NCI-H1694 (cell line): ENCODE measurements around the gene PAMR1.
"Not testable (repeated sequence)": the region's sequence is repeated elsewhere in the genome, so short reads cannot be mapped to it uniquely, and the experiment has no call there.

Experiments
- DNase-seq: peaks from one replicate; lab custom pipeline; 2025; lab: John Stamatoyannopoulos, UW

The PAMR1 gene, protein sequence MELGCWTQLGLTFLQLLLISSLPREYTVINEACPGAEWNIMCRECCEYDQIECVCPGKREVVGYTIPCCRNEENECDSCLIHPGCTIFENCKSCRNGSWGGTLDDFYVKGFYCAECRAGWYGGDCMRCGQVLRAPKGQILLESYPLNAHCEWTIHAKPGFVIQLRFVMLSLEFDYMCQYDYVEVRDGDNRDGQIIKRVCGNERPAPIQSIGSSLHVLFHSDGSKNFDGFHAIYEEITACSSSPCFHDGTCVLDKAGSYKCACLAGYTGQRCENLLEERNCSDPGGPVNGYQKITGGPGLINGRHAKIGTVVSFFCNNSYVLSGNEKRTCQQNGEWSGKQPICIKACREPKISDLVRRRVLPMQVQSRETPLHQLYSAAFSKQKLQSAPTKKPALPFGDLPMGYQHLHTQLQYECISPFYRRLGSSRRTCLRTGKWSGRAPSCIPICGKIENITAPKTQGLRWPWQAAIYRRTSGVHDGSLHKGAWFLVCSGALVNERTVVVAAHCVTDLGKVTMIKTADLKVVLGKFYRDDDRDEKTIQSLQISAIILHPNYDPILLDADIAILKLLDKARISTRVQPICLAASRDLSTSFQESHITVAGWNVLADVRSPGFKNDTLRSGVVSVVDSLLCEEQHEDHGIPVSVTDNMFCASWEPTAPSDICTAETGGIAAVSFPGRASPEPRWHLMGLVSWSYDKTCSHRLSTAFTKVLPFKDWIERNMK

DNA sequence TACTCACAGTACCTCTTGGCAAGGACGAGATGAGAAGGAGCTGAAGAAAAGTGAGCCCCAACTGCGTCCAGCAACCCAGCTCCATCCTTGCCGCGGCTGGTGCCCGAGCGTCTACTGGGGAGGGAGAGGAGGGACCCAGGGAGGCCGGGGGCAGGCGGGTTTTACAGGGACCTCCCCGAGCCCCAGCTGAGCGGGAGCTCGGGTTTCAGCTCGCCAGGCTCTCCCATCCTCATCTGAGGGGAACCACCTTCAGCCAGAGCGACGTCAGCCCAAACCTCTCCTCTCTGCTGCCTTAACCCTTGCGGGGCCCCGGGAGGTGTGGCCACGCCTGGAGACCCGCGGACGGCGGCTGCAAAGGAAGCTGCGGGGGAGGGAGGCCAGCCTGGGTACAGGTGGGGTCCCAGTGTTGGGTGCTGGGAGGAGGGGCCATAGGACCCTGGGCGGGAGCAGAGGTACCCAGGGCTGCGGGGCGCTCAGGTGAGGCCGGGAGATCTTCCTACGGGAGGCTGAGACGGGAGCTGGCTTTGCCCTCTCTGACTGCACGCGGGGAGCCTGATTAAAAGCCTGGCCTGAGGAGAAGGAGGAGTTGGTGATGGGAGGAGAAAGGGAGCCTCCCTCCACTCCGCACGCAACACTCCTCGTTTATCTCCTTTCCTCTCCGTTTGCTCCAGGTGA lies at the start of gene PAMR1:
Gene PAMR1 (minus strand): TSS at position 116 of the 675 bp plus-strand sequence. CDS start 31 bp downstream, at position 85.
- no peak for DNase-seq

DNA sequence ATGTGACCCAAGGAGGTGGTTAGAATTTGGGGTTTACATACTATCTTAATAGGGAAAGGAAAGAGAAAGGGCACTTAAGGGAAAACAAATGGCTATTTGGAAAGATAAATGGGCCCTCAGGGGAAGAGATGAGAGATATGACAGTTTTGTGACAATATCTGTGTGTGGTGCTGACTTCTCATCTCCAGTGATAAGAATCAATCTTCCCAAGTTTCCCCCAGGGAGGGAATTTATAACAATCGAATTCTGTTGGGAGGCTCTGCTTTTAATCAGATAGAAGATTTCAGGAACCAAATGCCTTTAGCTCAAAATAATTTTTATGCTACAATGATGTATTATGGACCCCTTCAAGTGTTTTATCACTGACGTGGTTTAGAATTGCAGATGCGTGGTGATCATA lies 46.3 kb upstream of the PAMR1 start:
- no peak for DNase-seq

DNA sequence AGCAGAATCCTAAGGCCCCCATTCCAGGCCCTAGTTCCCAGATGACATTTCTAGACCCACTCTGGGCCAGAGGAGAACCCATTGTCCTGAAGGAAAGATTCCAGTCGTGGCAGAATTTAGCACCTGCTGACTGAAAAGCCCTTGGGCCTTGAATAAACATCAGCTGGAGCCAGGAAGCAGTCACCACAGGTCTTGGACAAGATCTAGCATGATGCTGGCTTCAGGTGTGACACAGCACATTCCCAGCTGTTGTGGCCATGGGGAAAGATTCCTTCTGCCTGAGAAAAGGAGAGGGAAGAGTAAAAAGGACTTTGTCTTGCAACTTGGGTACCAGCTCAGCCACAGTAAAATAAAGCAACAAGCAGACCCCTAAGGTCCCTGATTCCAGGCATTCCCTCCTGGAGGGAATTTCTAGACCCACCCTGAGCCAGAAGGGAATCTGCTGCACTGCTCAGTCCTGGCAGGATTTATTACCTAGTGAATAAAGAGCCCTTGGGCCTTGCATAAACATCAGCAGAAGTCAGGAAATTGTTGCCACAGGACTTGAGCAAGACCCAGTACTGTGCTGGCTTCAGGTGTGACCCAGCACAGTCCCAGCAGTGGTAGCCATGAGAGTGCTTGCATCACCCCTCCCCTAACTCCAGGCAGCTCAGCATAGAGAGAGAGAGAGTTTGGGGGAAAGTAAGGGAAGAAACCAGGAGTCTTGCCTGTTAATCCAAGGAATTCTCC lies 42.5 kb upstream of the PAMR1 start:
- DNase-seq = no peak

DNA sequence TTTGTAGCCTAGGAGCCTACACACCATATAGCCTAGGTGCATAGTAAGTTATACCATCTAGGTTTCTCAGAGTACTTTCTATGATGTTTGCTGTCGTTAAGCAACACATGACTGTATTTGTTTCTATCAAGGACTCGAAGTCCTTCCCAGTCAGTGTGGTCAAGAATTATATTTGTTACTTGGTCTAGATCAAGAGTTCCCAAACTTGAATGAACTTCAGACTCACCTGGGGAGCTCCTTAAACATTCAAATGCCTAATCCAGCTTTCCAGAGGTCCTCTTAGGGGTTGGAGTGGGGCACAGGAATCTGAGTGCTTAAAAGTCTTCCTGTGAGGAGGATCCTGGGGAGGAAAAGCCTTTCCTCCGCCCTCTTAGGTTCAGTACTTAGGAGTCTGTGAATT lies 41.5 kb upstream of the PAMR1 start:
- no peak for DNase-seq

DNA sequence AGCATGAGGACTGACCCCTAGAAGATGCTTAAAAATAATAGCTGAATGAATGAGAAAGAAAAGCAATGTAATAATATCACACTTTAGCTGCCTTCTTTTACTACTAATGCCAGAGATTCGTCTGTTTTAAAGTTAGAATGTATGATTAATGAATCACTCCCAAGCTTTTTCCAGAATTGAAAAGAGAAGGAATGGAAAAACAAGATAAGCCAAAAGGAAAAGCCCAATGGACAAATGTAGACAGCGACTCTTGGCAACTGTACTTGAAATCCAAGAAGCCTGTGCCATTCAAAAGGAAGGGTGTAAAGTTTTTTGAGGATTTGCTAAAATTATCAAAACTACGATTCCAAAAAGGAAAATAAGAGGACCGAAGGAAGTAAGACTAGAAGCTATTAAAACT lies 40.8 kb upstream of the PAMR1 start:
- DNase-seq = no peak

DNA sequence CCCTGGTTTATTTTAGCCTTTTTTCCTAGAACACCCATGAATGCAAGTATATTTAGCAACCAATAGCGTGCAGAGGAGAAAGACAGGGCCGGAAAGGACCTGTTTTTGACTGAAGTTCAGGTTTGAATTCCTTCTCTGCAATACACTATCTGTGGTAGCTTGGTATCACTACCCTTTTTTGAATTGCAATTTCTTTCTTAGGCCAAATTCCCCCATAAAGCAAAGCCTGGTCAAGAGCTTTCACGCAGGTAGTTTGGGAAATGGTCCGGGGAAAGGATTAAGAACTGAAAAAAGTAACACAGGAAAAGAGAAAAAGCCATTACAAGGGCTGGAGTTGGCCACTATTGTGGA lies 38.8 kb upstream of the PAMR1 start:
- DNase-seq = no peak

DNA sequence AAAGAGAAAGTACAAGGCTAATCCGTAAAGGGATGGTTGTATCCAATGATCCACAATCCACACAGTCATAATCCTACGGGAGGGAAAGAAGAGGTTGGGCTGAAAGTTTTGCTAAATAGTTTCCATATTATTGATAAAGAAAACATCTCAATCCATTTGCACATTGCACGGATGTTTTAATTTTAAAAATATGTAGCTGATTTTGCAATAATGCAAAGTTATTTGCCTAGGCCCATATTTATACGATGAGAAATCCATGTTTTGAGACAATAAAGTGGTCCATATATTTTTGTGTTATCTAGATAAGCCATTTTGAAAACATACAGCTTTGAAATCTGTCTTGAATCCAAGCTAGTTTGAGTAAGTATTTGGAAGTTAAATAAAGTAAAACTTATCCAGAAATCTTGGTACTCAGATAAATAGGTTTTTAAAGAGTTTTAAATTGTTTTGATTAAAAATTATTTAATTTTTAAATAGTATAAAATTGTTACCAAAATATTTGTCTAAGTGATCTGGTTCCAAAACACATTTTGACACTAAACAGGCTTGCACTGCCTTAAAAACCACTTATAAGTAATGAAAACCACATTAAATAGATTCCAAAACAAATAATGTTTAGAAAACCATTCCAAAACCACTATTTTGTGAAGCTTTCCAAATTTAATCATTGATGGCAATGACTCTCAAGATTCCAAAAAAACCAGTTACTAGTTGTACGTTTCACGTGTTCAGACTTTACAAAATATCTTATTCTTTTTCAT lies 38.2 kb upstream of the PAMR1 start:
- DNase-seq = no peak

DNA sequence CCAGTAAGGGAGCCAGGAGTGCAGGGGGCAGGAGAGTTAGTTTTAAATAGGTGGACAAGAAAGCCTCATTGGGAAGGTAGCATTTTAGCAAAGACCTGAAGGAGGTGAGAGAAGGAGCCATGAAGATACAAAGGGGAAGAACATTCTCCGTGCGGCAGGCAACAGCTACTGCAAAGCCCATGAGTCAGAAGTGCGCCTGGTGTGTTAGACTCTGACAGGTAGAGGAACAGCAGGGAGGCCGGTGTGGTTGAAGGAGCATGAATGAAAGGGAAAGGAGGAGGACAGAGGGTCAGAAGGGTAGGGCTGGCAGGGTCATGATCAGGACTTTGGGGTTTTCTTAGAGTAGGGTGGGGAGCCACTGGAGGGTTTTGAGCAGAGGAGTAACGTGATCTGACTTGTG lies 34.5 kb upstream of the PAMR1 start:
- no peak for DNase-seq

DNA sequence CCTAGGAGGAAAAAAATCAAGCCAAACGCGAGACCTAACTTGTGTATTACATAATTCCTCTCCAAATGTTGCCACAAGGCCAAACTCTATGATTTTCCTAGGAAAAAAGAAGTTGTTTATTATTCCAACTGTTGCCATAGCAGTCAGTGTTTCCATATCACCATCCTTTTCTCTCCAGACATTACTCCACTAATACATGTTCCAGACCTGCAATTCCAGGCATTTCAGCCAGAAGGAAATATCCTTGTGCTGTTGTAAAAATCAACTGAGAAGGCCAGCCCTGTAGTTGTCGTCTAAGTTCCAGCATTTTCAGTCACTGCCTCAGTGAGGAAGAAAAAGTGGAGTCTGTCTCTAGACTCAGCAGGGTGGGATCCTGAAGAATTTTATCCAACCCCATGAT lies 33.1 kb upstream of the PAMR1 start:
- DNase-seq = no peak

DNA sequence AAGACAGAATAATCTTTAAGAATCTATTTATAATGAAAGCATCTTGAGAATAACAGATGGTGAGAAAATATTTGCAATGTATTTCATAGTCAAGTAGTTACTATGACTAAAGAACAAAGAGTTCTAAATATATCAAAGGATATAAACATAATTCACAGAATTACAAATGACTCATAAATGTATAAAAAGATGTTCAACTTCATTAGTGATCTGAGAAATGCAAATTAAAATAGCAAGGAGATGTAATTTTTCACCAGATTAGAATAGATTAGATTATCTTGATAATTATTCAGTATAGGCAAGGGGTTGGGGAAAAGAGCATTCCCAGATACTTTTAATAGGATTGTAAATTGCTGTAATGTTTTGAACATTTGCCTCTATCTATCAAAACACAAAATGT lies 30.1 kb upstream of the PAMR1 start:
- DNase-seq = no peak

DNA sequence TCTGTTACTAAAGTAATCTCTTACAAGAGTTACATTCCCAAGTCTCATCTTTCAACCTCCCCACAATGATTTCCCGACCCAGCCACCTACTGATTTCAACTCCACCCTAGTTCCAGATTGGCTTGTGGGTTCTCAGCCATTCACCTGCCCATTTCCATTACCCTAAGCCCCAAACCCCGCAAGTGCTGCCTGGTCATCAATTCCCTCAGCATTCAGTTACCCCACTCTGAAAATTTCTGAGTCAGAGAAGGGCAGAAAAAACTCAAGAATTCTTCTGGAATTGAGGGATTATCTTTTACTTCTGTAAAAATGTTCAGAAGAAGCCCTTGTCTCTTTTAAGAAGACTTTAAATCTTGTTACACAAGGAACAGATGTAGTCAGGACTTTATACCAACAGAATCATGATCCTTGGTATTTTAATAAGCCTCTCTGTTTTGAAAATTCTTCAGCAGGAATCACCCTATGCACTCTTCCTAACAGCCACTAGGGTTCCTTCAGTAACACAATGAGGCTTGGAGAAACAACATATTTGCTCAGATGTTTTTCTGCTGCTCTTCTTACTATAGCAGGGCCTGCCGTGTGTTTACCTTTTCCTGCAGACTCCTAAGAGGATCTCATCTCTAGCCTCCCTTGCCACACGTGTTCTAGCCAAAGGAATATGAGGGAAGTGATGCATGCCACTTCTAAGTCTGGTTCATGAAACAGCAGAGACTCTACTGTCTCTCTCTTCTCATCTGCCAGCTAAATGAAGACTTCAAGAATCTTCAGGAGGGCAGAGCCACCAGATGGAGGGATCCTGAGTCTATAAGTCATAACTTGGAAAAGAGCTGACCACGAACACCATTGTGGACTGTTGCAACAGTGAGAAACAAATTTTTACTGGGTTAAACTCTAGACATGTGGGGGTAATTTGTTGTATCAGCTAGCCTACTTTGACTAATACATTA lies 29.3 kb upstream of the PAMR1 start:
- DNase-seq = no peak

DNA sequence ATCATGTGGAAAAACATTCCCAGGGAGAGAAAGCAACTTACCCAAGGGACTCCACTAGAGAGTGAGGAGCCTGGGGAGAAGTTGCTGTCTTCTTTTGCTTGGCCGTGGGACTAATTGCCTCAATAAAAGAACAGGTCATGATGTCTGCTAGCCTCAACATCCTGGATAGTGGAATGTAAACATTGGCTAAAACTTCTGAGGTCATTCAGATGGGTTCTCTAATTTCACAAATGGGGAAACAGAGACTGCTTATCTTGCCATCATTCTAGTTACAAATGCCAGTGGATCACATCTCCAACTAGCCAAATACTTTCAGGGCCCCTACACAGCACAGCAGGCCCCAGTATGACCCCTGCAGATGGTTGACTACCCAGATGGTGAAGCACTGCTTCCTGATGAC lies 28.4 kb upstream of the PAMR1 start:
- DNase-seq = no peak

DNA sequence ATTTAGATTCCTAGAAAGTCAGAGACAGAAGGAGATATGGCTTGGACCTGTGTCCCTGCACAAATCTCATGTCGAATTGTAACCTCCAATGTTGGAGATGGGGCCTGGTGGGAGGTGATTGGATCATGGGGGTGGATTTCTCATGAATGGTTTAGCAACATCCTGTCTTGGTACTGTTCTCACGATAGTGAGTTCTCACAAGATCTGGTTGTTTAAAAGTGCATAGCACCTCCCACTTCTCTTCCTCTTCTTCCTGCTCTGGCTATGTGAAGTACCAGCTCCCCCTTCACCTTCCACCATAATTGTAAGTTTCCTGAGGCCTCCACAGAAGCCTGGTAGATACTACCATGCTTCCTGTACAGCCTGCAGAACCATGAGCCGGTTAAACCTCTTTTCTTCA lies 27.6 kb upstream of the PAMR1 start:
- no peak for DNase-seq

DNA sequence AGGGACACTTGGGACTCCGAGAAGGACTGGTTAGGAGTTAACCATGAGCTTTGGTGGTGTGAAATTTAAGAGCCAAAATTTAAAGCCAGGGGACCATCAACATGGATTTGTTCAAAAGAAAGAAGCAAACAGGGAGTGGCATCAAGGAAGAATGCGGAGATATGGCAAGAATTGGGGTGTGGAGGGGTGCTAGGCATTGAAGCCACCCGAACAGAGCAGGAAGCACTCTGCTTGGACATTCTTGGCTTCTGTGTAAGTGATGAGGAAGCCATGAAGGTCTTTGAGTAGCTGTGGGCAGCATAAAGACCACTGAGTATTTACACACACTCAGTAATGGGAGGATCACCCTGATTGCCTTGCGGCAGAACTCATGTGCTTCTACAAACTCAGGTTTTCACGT lies 27.2 kb upstream of the PAMR1 start:
- no peak for DNase-seq

DNA sequence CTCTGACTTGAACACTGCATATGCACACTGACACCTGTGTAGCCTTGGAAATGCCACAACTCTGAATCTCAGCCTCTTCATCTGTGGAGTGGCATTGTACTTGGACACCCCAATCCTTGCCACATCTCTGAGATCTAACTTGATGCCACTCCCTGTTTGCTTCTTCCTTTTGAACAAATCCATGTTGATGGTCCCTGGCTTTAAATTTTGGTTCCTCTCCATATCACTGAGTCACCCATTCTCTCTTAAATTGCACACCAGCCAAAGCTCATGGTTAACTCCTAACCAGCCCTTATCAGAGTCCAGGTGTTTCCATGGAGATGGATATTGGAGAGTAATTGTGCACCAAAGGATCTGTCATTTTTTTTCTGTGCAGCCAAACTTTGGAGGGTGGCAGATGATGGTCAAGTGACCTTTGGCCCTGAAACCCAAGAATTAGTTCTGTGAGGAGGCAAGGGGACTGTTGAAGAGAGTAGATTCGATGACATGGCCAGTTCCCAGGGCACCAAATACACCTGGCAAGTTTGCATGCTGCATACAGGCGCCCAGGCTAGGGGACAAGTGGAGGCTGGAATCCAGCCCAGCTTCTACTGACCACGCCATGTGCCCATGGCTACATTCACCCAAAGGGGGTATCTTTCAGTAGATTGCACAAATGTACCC lies 25.1 kb upstream of the PAMR1 start:
- DNase-seq = no peak

DNA sequence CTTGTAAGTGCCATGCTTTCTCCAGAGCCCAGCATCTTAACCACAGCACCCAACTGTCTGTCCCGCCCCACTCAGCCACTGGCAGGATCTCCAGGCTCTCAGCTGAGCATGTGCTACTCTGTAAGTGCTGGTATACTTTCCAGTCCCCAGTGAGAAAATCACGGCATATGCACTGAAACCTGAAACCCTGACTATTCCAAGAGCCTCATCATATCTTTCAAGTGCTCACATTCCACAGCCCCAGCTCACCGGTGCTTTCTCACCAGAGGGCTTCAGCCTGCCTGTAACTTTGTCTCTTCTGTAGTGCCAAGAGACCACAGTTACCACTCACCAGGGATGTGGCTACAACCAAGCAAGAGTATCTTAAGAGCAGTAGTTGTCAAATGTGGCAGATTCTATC lies 24.4 kb upstream of the PAMR1 start:
- DNase-seq = no peak

DNA sequence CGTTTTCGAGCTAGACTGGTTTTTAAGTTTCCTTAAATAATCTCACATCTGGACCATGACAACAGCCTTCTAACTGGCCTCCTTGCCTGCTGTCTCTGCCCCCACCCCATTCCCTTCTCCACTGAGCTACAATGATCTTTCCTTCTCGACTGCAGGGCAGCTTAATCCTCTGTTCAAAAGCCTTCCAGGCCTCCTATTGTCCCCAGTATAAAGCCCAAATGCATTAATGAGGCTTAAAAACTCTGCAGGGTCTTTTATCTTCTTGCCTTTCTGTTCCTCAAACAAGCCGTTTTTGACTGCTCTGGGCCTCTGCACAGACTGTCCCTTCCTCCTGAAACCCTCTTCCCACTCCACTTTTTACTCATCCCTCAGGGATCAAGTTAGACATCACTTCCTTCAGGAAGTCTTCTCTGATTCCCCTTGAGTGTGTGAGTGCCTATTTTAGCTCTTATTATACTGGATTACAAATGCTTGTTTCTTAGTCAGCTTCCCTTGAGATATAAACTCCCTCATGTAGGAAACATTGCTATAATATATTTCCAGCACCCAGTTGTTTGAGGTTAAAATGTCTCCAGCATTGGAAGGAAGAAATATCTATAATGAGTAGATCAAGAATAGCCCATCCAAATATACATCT lies 23.6 kb upstream of the PAMR1 start:
- DNase-seq = no peak

DNA sequence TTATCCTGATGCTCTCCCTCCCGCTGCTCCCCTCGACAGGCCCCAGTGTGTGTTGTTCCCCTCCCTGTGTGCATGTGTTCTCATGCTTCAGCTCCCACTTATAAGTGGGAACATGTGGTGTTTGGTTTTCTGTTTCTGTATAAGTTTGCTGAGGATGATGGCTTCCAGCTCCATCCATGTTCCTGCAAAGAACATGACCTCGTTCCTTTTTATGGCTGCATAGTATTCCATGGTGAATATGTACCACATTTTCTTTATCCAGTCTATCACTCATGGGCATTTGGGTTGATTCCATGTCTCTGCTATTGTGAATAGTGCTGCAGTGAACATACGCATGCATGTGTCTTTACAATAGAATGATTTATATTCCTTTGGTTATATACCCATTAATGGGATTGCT lies 22.6 kb upstream of the PAMR1 start:
- not testable (repeated sequence) for DNase-seq

DNA sequence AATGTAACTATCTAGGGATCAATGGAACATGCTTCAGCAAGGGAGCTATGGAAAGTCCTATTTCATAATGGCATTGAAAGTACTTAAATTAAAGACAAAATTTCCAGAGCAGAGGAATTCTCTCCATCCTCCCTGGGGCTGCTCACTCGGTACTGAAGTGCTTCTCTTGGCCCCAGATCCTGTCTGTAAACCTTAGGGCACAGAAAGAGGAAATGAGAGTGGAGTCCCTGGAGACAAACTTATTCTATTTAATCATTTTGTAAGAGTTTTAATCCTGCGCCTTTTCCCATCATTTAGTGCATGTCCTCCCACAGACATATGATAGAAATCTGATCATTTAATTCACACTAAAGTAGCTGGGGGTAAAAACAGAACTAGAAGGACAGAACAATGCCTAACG lies 20.9 kb upstream of the PAMR1 start:
- DNase-seq = no peak
